Liver (tissue), 3 donors: Measurements from ENCODE around the gene FBXW5.

Experiments
- EGR1 ChIP-seq, 2 donors: IDR thresholded peaks; 2 replicates each; pipeline ENCODE4 v1.6.1; 2016 to 2018; ENCODE audit warnings: antibody characterized with exemption in 2 of 2, low read depth in 2 of 2
- GABPA ChIP-seq, 2 donors: IDR thresholded peaks in 1 of 2; conservative IDR thresholded peaks in 1 of 2; 2 replicates each; pipeline ENCODE4 v1.6.1; 2016; ENCODE audit warnings: antibody characterized with exemption in 2 of 2, mild to moderate bottlenecking in 1 of 2, moderate library complexity in 1 of 2
- JUND ChIP-seq, 2 donors: IDR thresholded peaks; 2 replicates each; pipeline ENCODE4 v1.6.1; 2016; ENCODE audit warnings: antibody characterized with exemption in 2 of 2
- MAX ChIP-seq: IDR thresholded peaks from 2 replicates; pipeline ENCODE4 v1.6.1; 2016; ENCODE audit warnings: antibody characterized with exemption
- NR2F2 ChIP-seq: IDR thresholded peaks from 2 replicates; pipeline ENCODE4 v1.6.1; 2016; ENCODE audit warnings: antibody characterized with exemption
- RAD21 ChIP-seq, 2 donors: IDR thresholded peaks; 2 replicates each; pipeline ENCODE4 v1.6.1; 2016; ENCODE audit warnings: antibody characterized with exemption in 2 of 2, mild to moderate bottlenecking in 2 of 2
- RXRA ChIP-seq, 2 donors: IDR thresholded peaks; 2 replicates each; pipeline ENCODE4 v1.6.1; 2017 to 2018; ENCODE audit warnings: antibody characterized with exemption in 2 of 2, mild to moderate bottlenecking in 1 of 2
- SP1 ChIP-seq: IDR thresholded peaks from 2 replicates; pipeline ENCODE4 v1.6.1; 2018; ENCODE audit warnings: antibody characterized with exemption, mild to moderate bottlenecking
- YY1 ChIP-seq: IDR thresholded peaks from 2 replicates; pipeline ENCODE4 v1.6.1; 2016; ENCODE audit warnings: antibody characterized with exemption, mild to moderate bottlenecking
- TF ChIP-seq, protein P1 (sequence below): fragments of 150-350 bp; IDR thresholded peaks from 2 replicates; pipeline ENCODE4 v1.5.1; 2017; ENCODE audit warnings: improper control_type of control experiment, low read depth, low read length; ENCODE audit not compliant: missing input control
- donor health status: healthy.
- donor health status: healthy.

GRCh38 chr9:136975644-136976043 lies 31.1 kb upstream of the FBXW5 start:
- TF ChIP-seq, protein P1, sequence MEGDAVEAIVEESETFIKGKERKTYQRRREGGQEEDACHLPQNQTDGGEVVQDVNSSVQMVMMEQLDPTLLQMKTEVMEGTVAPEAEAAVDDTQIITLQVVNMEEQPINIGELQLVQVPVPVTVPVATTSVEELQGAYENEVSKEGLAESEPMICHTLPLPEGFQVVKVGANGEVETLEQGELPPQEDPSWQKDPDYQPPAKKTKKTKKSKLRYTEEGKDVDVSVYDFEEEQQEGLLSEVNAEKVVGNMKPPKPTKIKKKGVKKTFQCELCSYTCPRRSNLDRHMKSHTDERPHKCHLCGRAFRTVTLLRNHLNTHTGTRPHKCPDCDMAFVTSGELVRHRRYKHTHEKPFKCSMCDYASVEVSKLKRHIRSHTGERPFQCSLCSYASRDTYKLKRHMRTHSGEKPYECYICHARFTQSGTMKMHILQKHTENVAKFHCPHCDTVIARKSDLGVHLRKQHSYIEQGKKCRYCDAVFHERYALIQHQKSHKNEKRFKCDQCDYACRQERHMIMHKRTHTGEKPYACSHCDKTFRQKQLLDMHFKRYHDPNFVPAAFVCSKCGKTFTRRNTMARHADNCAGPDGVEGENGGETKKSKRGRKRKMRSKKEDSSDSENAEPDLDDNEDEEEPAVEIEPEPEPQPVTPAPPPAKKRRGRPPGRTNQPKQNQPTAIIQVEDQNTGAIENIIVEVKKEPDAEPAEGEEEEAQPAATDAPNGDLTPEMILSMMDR: no peak
- TF ChIP-seq MAX (no peak), RAD21 (IDR thresholded peaks at IDR 0.05) (no peak), RXRA (IDR thresholded peaks at IDR 0.05) (no peak), GABPA (IDR thresholded peaks at IDR 0.05 in 1 of 2, conservative IDR thresholded peaks at IDR 0.05 in 1 of 2) (no peak), NR2F2 (no peak), SP1 (no peak), EGR1 (IDR thresholded peaks at IDR 0.05; ENCODE audit: low read depth in 2 of 2) (no peak), YY1 (no peak), JUND (IDR thresholded peaks at IDR 0.05) (no peak)
